ENCODE results near the gene TBC1D3E.
"Not testable (repeated sequence)": the region's sequence is repeated elsewhere in the genome, so short reads cannot be mapped to it uniquely, and the experiment has no call there.

DNA sequence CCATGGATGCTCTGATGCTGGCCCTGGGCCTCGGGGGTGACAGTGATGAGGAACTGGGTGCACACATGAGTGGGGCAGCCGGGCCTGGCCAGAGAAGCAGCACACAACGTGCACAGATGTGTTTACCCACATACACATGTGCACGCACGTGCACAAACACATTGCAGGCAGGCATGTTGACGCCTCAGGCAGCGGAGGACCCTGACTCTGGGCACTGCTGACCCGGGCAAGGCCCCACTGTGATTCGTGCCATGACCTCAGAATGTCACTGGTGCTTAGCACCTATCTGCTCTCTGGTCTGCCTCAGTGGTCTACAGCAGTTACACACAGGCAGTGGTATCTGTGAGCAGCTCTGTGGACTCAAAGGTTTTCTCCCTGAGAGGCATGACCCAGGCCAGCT is at the start of gene TBC1D3E:
- TF ChIP-seq, protein P1, sequence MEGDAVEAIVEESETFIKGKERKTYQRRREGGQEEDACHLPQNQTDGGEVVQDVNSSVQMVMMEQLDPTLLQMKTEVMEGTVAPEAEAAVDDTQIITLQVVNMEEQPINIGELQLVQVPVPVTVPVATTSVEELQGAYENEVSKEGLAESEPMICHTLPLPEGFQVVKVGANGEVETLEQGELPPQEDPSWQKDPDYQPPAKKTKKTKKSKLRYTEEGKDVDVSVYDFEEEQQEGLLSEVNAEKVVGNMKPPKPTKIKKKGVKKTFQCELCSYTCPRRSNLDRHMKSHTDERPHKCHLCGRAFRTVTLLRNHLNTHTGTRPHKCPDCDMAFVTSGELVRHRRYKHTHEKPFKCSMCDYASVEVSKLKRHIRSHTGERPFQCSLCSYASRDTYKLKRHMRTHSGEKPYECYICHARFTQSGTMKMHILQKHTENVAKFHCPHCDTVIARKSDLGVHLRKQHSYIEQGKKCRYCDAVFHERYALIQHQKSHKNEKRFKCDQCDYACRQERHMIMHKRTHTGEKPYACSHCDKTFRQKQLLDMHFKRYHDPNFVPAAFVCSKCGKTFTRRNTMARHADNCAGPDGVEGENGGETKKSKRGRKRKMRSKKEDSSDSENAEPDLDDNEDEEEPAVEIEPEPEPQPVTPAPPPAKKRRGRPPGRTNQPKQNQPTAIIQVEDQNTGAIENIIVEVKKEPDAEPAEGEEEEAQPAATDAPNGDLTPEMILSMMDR (IDR thresholded peaks at IDR 0.05) = not testable (repeated sequence)
- TF ChIP-seq POLR2A (IDR thresholded peaks at IDR 0.05) = not testable (repeated sequence)
